ENCODE data around the gene RASSF1. TPM values are rescaled to one million over a fixed set of nuclear protein-coding genes. Genes with fewer than 3 reads are reported as not detected.

Gene RASSF1
- total and polyA plus RNA-seq, 2 of the 13 experiments (the other 11 are each of a cell fraction or from before 2014, with no cell fraction given), result 10.2 to 27.5 TPM

- TF ChIP-seq, protein P1, sequence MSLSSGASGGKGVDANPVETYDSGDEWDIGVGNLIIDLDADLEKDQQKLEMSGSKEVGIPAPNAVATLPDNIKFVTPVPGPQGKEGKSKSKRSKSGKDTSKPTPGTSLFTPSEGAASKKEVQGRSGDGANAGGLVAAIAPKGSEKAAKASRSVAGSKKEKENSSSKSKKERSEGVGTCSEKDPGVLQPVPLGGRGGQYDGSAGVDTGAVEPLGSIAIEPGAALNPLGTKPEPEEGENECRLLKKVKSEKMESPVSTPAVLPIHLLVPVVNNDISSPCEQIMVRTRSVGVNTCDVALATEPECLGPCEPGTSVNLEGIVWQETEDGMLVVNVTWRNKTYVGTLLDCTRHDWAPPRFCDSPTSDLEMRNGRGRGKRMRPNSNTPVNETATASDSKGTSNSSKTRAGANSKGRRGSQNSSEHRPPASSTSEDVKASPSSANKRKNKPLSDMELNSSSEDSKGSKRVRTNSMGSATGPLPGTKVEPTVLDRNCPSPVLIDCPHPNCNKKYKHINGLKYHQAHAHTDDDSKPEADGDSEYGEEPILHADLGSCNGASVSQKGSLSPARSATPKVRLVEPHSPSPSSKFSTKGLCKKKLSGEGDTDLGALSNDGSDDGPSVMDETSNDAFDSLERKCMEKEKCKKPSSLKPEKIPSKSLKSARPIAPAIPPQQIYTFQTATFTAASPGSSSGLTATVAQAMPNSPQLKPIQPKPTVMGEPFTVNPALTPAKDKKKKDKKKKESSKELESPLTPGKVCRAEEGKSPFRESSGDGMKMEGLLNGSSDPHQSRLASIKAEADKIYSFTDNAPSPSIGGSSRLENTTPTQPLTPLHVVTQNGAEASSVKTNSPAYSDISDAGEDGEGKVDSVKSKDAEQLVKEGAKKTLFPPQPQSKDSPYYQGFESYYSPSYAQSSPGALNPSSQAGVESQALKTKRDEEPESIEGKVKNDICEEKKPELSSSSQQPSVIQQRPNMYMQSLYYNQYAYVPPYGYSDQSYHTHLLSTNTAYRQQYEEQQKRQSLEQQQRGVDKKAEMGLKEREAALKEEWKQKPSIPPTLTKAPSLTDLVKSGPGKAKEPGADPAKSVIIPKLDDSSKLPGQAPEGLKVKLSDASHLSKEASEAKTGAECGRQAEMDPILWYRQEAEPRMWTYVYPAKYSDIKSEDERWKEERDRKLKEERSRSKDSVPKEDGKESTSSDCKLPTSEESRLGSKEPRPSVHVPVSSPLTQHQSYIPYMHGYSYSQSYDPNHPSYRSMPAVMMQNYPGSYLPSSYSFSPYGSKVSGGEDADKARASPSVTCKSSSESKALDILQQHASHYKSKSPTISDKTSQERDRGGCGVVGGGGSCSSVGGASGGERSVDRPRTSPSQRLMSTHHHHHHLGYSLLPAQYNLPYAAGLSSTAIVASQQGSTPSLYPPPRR (CRISPR knock-in tag; IDR thresholded peaks at IDR 0.05; ENCODE audit: borderline replicate concordance), result no peak
- TF ChIP-seq HOMEZ (CRISPR knock-in tag; IDR thresholded peaks at IDR 0.05; ENCODE audit: low read depth) (peak; percentile 22; the same call in 1 of the 2 replicates), TFDP2 (CRISPR knock-in tag; IDR thresholded peaks at IDR 0.05) (peak; percentile 88), JUNB (CRISPR knock-in tag; IDR thresholded peaks at IDR 0.05; ENCODE audit: borderline replicate concordance) (no peak), SIX4 (CRISPR knock-in tag; IDR thresholded peaks at IDR 0.05) (0 out of 2 replicates have a peak, but pooled peaks have one; percentile 13), GTF3A (CRISPR knock-in tag; conservative IDR thresholded peaks at IDR 0.05) (0 out of 2 replicates have a peak, but pooled peaks have one; percentile 55), ZHX1 (CRISPR knock-in tag; IDR thresholded peaks at IDR 0.05; ENCODE audit: low read depth) (0 out of 2 replicates have a peak, but pooled peaks have one; percentile 45), WIZ (CRISPR knock-in tag; IDR thresholded peaks at IDR 0.05) (no peak; the same call in 1 of the 2 replicates), ZBTB26 (CRISPR knock-in tag; IDR thresholded peaks at IDR 0.05; ENCODE audit: borderline replicate concordance) (peak; percentile 53; the same call in 1 of the 2 replicates)
- TF ChIP-seq, protein P2, sequence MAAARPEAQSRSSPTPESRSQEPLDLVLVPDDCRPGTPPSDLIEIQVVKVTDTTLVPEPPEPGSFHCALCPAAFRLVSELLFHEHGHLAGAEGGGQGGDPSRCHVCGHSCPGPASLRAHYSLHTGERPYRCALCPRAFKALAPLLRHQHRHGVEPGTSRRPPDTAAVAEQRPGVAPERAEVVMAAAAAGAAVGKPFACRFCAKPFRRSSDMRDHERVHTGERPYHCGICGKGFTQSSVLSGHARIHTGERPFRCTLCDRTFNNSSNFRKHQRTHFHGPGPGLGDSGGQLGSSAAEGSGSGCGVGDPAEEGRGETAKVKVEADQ (CRISPR knock-in tag; IDR thresholded peaks at IDR 0.05; ENCODE audit: borderline replicate concordance), result peak; percentile 84; the same call in 1 of the 2 replicates
- TF ChIP-seq, protein P3, sequence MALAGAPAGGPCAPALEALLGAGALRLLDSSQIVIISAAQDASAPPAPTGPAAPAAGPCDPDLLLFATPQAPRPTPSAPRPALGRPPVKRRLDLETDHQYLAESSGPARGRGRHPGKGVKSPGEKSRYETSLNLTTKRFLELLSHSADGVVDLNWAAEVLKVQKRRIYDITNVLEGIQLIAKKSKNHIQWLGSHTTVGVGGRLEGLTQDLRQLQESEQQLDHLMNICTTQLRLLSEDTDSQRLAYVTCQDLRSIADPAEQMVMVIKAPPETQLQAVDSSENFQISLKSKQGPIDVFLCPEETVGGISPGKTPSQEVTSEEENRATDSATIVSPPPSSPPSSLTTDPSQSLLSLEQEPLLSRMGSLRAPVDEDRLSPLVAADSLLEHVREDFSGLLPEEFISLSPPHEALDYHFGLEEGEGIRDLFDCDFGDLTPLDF (CRISPR knock-in tag; IDR thresholded peaks at IDR 0.05), result peak; percentile 88
These were observed 48.2 kb downstream of the RASSF1 start, which contains the start of gene IFRD2 (continued) for GRCh38 chr3:50292159-50293078.
